HepG2 (cell line): ENCODE measurements around the gene DNAJC5. TPM values are rescaled to one million over a fixed set of nuclear protein-coding genes. Genes with fewer than 3 reads are reported as not detected.

Experiments used
- CEBPZ ChIP-seq: IDR thresholded peaks from 2 replicates; pipeline ENCODE4 v1.6.1; 2012; ENCODE audit warnings: low read length, improper control_type of control experiment
- E2F2 ChIP-seq: sonication (generic); formaldehyde crosslinking; IDR thresholded peaks from 2 replicates; pipeline ENCODE4 v1.4.0; 2020; ENCODE audit warnings: missing genetic modification reagents, borderline replicate concordance
- ZNF407 ChIP-seq: sonication (generic); formaldehyde crosslinking; IDR thresholded peaks from one replicate; pipeline ENCODE4 v1.5.1; 2020; ENCODE audit warnings: mild to moderate bottlenecking, missing genetic modification reagents; ENCODE audit errors: not compliant biosample characterization
- ZNF512B ChIP-seq: sonication (generic); formaldehyde crosslinking; IDR thresholded peaks from 2 replicates; pipeline ENCODE4 v1.5.1; 2020; ENCODE audit warnings: missing genetic modification reagents, mild to moderate bottlenecking, borderline replicate concordance
- polyA plus RNA-seq, 8 experiments: library from polyadenylated mRNA; depleted of rRNA in 3 of 8; stranded (reverse) in 7 of 8; unstranded in 1 of 8; fragments of >200 nt; fragmentation: Illumina TruSeq in 4 of 8; extraction: Trizol in 4 of 8; gene quantifications; 2 replicates each; pipeline versions ENCODE4 v1.2.1 to v1.2.3, GENCODE V29; 2011 to 2016; ENCODE audit warnings: low read depth in 4 of 8, missing spikeins in 1 of 8, mixed read lengths in 1 of 8; ENCODE audit not compliant: insufficient read depth in 1 of 8
- total RNA-seq, 5 experiments: library from RNA; depleted of rRNA; stranded (reverse); fragments of >200 nt; fragmentation: Illumina TruSeq; extraction: Trizol; gene quantifications; 2 replicates each; pipeline ENCODE4 v1.2.3, GENCODE V29; 2016; ENCODE audit warnings: low read depth in 1 of 5

The DNAJC5 gene
- total and polyA plus RNA-seq, 2 of the 13 experiments (the other 11 are each of a cell fraction or from before 2014, with no cell fraction given): 42.8 to 64.5 TPM

GRCh38 chr20:63846128-63846771, 48.7 kb upstream of the DNAJC5 start (continued):
- TF ChIP-seq CEBPZ: no peak
- 0 out of 2 replicates have a peak, but pooled peaks have one; percentile 68 for TF ChIP-seq ZNF512B (CRISPR knock-in tag)
- TF ChIP-seq ZNF407: no peak
- no peak for TF ChIP-seq E2F2 (CRISPR knock-in tag)
